Sigmoid colon (tissue), 4 donors: ENCODE data around the gene EML6.

Experiments used
- CTCF ChIP-seq, 4 experiments: fragments of 450-650 bp in 3 of 4; fragments of 200-600 bp in 1 of 4; IDR thresholded peaks; one replicate each; pipeline ENCODE4 v1.5.1; 2016 to 2019; ENCODE audit warnings: antibody characterized with exemption in 4 of 4, mild to moderate bottlenecking in 3 of 4, moderate library complexity in 2 of 4
- POLR2A ChIP-seq, 2 donors: fragments of 450-650 bp; IDR thresholded peaks; one replicate each; pipeline ENCODE4 v1.6.1; 2016; ENCODE audit warnings: antibody characterized with exemption in 2 of 2, mild to moderate bottlenecking in 2 of 2, moderate library complexity in 2 of 2
- POLR2AphosphoS5 ChIP-seq, 4 donors: sonication (generic); formaldehyde crosslinking; IDR thresholded peaks; one replicate each; pipeline ENCODE4 v1.6.1; 2017; ENCODE audit warnings: antibody characterized with exemption in 4 of 4

GRCh38 chr2:54726431-54726830, 3.0 kb downstream of the EML6 start:
- TF ChIP-seq CTCF (IDR thresholded peaks at IDR 0.05) (no peak), POLR2AphosphoS5 (IDR thresholded peaks at IDR 0.05) (no peak), POLR2A (IDR thresholded peaks at IDR 0.05) (no peak)
